Nephron (organoid): Measurements from ENCODE around the gene DTD1.
"Not testable (repeated sequence)": the region's sequence is repeated elsewhere in the genome, so short reads cannot be mapped to it uniquely, and the experiment has no call there.

Experiments used
- H3K27ac Mint-ChIP-seq, 3 experiments: 2 replicates each; pipeline ENCODE4 v1.8.0; 2020; ENCODE audit warnings: mixed read lengths in 3 of 3, mild to moderate bottlenecking in 2 of 3, moderate library complexity in 1 of 3
- H3K27me3 Mint-ChIP-seq: 2 replicates; pipeline ENCODE4 v1.8.0; 2021; ENCODE audit warnings: low read depth, mild to moderate bottlenecking, moderate library complexity, mixed read lengths
- H3K36me3 Mint-ChIP-seq: 2 replicates; pipeline ENCODE4 v1.8.0; 2020; ENCODE audit warnings: low read depth, mixed read lengths
- H3K4me1 Mint-ChIP-seq: 2 replicates; pipeline ENCODE4 v1.8.0; 2020; ENCODE audit warnings: mixed read lengths
- H3K4me3 Mint-ChIP-seq, 3 experiments: 2 replicates each; pipeline ENCODE4 v1.8.0; 2020; ENCODE audit warnings: mild to moderate bottlenecking in 3 of 3, mixed read lengths in 3 of 3, moderate library complexity in 2 of 3
- H3K9me3 Mint-ChIP-seq: 2 replicates; pipeline ENCODE4 v1.8.0; 2020; ENCODE audit warnings: mixed read lengths
- TF ChIP-seq, protein P1 (sequence below), 3 experiments: fragments of 200-600 bp; sonication (generic); IDR thresholded peaks; one replicate each; pipeline ENCODE4 v1.5.0; 2021; ENCODE audit warnings: antibody characterized with exemption in 3 of 3; ENCODE audit not compliant: unreplicated experiment in 3 of 3

Gene DTD1

DNA sequence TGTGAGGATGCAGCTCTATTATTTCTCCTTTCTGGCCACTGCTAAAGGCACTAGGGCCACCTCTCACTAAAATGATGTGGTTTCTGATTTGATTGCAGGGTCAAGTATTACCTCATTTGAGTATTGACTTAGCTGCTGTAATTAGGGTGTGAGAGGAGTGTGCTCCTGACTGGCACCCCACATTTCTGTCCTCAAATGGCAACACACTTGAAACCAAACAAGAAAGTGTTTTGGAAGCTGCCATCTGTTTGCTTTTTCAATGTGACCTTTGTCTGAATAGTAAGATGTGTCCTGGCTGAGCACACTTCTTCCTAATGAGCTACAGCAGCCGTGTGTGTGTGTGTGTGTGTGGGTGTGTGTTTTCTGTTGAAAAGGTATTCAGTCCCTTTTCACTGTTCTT is 162.9 kb downstream of the DTD1 start:
- no peaks in the 10 kb centered on the region for H3K27me3 Mint-ChIP-seq
- H3K36me3 Mint-ChIP-seq: peaks cover 2% of the 10 kb centered on the region
- H3K4me3 Mint-ChIP-seq: no peak overlapping the region
- H3K27ac Mint-ChIP-seq: no peak overlapping the region
- TF ChIP-seq, protein P1, sequence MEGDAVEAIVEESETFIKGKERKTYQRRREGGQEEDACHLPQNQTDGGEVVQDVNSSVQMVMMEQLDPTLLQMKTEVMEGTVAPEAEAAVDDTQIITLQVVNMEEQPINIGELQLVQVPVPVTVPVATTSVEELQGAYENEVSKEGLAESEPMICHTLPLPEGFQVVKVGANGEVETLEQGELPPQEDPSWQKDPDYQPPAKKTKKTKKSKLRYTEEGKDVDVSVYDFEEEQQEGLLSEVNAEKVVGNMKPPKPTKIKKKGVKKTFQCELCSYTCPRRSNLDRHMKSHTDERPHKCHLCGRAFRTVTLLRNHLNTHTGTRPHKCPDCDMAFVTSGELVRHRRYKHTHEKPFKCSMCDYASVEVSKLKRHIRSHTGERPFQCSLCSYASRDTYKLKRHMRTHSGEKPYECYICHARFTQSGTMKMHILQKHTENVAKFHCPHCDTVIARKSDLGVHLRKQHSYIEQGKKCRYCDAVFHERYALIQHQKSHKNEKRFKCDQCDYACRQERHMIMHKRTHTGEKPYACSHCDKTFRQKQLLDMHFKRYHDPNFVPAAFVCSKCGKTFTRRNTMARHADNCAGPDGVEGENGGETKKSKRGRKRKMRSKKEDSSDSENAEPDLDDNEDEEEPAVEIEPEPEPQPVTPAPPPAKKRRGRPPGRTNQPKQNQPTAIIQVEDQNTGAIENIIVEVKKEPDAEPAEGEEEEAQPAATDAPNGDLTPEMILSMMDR (IDR thresholded peaks at IDR 0.05; ENCODE audit: unreplicated experiment in 3 of 3): no peak
- no peaks in the 10 kb centered on the region for H3K9me3 Mint-ChIP-seq
- H3K4me1 Mint-ChIP-seq: peaks cover 24% of the 10 kb centered on the region

DNA sequence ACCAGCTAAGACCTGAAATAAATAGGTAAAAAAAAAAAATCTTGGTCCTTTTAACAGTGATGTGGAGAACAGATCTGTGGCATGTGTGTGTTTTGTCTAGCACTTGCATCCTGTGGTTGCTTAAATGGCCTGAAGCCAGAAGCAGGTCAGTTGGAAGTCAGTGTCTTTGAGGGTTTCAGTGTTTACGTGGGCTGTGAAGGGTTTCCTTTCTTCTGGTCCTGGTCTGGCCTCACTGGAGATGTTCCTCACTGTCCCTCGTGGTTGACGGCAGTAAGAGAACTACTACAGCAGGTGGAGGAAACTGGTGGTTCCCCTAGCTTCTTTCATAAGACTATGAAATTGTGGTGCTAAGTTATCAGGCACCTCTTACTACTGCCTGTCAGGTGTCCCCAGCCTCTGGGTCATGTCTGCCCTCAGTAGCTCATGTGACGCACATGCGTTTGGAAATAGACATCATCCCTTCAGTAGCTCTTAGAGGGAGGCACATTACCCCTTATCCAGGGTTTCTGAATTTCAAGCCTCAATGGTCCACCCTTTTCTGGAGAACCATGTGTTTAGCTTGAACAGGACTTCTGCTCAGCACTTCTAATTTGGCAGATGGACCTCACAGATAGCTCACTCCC is 166.3 kb downstream of the DTD1 start:
- TF ChIP-seq, protein P1 (IDR thresholded peaks at IDR 0.05; ENCODE audit: unreplicated experiment in 3 of 3): no peak
- peaks cover 3% of the 10 kb centered on the region for H3K36me3 Mint-ChIP-seq
- H3K27me3 Mint-ChIP-seq: no peaks in the 10 kb centered on the region
- no peak overlapping the region for H3K4me3 Mint-ChIP-seq
- H3K9me3 Mint-ChIP-seq: peaks cover 13% of the 10 kb centered on the region
- peaks cover 15% of the 10 kb centered on the region for H3K4me1 Mint-ChIP-seq
- no peak overlapping the region for H3K27ac Mint-ChIP-seq

DNA sequence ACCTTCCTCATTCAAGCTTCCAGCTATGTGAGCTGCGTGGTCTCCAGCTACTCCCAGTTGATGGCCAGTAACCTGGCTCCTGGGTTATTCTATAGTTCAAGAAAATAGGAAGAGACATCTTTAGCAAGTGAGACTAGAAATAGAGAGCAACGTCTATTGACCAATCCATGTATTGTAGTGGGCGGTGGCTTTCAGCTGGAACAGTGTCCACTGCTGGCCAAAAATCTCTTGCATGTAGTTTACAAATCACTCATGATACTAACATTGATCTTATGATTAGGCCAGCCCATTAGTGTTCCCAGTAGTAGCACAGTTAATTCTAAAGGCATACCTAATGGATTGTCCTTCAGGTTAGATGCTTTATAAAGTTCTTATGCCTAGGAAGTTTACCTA is 166.8 kb downstream of the DTD1 start:
- peaks cover 3% of the 10 kb centered on the region for H3K36me3 Mint-ChIP-seq
- H3K4me1 Mint-ChIP-seq: peaks cover 15% of the 10 kb centered on the region
- no peak overlapping the region for H3K4me3 Mint-ChIP-seq
- H3K27me3 Mint-ChIP-seq: no peaks in the 10 kb centered on the region
- peaks cover 13% of the 10 kb centered on the region for H3K9me3 Mint-ChIP-seq
- no peak overlapping the region for H3K27ac Mint-ChIP-seq
- TF ChIP-seq, protein P1 (IDR thresholded peaks at IDR 0.05; ENCODE audit: unreplicated experiment in 3 of 3): no peak

DNA sequence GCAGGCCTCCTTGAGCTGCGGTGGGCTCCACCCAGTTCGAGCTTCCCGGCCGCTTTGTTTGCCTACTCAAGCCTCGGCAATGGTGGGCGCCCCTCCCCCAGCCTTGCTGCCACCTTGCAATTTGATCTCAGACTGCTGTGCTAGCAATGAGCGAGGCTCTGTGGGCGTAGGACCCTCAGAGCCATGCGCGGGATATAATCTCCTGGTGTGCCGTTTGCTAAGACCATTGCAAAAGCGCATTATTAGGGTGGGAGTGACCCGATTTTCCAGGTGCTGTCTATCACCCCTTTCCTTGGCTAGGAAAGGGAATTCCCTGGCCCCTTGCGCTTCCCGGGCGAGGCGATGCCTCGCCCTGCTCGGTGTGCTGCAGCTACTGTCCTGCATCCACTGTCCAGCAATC is 173.0 kb downstream of the DTD1 start:
- H3K27me3 Mint-ChIP-seq, H3K4me3 Mint-ChIP-seq, H3K4me1 Mint-ChIP-seq, H3K27ac Mint-ChIP-seq: not testable (repeated sequence)
- peaks cover 27% of the 10 kb centered on the region for H3K9me3 Mint-ChIP-seq
- peaks cover 22% of the 10 kb centered on the region for H3K36me3 Mint-ChIP-seq

DNA sequence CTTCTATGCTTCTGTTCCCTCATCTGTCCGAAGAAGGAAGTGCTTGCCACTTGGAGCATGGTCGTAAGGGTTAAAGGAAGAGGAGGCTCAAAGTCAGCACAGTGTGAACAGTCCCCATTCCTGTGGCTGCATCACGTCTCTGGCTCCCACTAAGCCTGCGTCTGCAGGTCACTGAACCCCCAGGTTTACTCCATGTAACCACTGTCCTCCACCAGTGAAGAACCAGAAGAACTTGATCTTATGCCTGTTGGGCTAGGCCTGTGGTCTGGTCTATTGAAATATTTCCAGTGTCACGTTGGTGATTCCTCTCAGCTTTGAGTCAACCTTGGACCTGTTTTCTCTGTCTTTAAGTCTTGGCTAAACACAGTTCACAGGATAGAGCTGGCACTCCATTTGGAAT is 179.8 kb downstream of the DTD1 start:
- TF ChIP-seq, protein P1 (IDR thresholded peaks at IDR 0.05; ENCODE audit: unreplicated experiment in 3 of 3): no peak
- peaks cover 3% of the 10 kb centered on the region for H3K9me3 Mint-ChIP-seq
- no peak overlapping the region for H3K4me3 Mint-ChIP-seq
- peaks cover 11% of the 10 kb centered on the region for H3K36me3 Mint-ChIP-seq
- H3K27ac Mint-ChIP-seq: no peak overlapping the region
- no peaks in the 10 kb centered on the region for H3K27me3 Mint-ChIP-seq
- no peaks in the 10 kb centered on the region for H3K4me1 Mint-ChIP-seq

DNA sequence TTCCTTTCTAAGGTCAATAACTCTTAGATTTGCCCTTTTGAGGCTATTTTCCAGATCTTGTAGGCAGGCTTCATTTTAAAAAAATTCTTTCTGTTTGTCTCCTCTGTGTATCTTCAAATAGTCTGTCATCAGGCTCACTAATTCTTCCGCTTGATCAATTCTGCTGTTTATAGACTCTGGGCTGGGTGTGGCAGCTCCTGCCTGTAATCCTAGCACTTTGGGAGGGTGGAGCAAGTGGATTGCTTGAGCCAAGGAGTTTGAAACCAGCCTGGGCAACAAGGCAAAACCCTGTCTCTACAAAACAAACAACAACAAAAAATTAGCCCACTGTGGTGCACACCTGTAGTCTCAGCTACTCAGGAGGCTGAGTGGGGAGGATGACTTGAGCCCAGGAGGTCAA is 185.7 kb downstream of the DTD1 start:
- no peaks in the 10 kb centered on the region for H3K36me3 Mint-ChIP-seq
- H3K4me1 Mint-ChIP-seq: peaks cover 7% of the 10 kb centered on the region
- TF ChIP-seq, protein P1 (IDR thresholded peaks at IDR 0.05; ENCODE audit: unreplicated experiment in 3 of 3): no peak
- no peak overlapping the region for H3K4me3 Mint-ChIP-seq
- H3K27ac Mint-ChIP-seq: no peak overlapping the region
- no peaks in the 10 kb centered on the region for H3K9me3 Mint-ChIP-seq
- H3K27me3 Mint-ChIP-seq: peaks cover 4% of the 10 kb centered on the region
